Adipocyte (in vitro differentiated cells): ENCODE measurements around the gene MGP.

Experiments
- DNase-seq: peaks from one replicate; pipeline ENCODE4 v3.0.0-alpha.2; 2015; ENCODE audit warnings: low read depth
- H3K27me3 ChIP-seq: replicated peaks from 2 replicates; pipeline ENCODE4 v1.7.0; 2013; ENCODE audit warnings: mild to moderate bottlenecking, low read length, moderate library complexity; ENCODE audit not compliant: control insufficient read depth, insufficient read depth
- H3K36me3 ChIP-seq: 2 replicates; pipeline ENCODE4 v1.7.0; 2013; ENCODE audit warnings: low read length, mild to moderate bottlenecking, moderate library complexity; ENCODE audit not compliant: control insufficient read depth, insufficient read depth, severe bottlenecking
- H3K4me1 ChIP-seq: 2 replicates; pipeline ENCODE4 v1.7.0; 2013; ENCODE audit warnings: mild to moderate bottlenecking, low read length, moderate library complexity; ENCODE audit not compliant: control insufficient read depth, insufficient read depth
- H3K4me3 ChIP-seq: 2 replicates; pipeline ENCODE4 v1.7.0; 2013; ENCODE audit warnings: mild to moderate bottlenecking, low read length, moderate library complexity
- H3K9ac ChIP-seq: 2 replicates; pipeline ENCODE4 v1.7.0; 2013; ENCODE audit warnings: mild to moderate bottlenecking, low read length, moderate library complexity
- H3K9me3 ChIP-seq: 2 replicates; pipeline ENCODE4 v1.7.0; 2013; ENCODE audit warnings: mild to moderate bottlenecking, low read length, moderate library complexity; ENCODE audit not compliant: control insufficient read depth

Gene MGP

DNA sequence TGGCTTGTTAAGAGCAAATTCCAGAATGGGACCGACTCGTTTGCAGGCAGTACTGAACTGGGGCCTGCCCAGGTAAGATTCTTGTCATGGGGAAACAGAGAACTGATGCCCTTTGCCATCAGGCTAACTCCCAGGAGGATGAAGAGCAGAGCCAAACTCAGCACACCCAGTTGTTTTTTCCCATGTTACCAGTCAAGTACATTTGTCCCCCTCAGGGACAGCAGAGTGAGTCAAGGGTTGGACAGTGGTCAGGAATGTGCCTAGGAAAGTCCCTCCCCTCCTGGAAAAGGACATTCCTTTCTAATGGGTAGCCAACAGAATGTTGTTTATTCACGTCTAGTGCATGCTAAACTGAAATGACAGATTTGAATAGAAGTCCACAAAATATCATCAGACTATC, 43.9 kb downstream of the MGP start:
- no peaks in the 10 kb centered on the region for H3K36me3 ChIP-seq
- no peaks in the 10 kb centered on the region for H3K27me3 ChIP-seq
- H3K9ac ChIP-seq = peak overlapping the region; percentile 59
- H3K9me3 ChIP-seq = peaks cover 4% of the 10 kb centered on the region
- DNase-seq = peak; percentile 76
- peaks cover 76% of the 10 kb centered on the region for H3K4me1 ChIP-seq
- H3K4me3 ChIP-seq = peak overlapping the region; percentile 43

DNA sequence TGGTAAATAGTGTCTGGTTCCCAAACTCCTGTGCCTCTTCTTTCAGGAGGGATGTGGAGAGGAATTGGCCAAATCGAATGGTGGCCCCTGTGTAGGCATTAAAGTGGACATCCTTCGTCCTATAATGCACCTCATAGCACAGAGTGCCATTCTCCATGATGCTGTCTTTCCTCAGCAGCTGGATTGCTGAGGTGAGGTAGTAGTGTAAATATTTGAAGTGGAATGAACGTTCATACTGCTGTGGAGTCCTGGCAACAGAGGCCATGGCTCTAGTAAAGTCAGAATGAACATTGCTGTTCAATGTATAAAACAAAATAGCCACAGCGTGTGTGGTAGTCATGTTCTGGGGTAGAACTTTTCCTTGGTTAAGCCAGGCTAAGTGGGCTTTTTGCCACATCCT, 45.0 kb downstream of the MGP start:
- Histone ChIP-seq H3K36me3 (no peaks in the 10 kb centered on the region), H3K27me3 (no peaks in the 10 kb centered on the region), H3K4me3 (no peak overlapping the region), H3K4me1 (peaks cover 74% of the 10 kb centered on the region), H3K9ac (no peak overlapping the region), H3K9me3 (peaks cover 4% of the 10 kb centered on the region)
- no peak for DNase-seq

DNA sequence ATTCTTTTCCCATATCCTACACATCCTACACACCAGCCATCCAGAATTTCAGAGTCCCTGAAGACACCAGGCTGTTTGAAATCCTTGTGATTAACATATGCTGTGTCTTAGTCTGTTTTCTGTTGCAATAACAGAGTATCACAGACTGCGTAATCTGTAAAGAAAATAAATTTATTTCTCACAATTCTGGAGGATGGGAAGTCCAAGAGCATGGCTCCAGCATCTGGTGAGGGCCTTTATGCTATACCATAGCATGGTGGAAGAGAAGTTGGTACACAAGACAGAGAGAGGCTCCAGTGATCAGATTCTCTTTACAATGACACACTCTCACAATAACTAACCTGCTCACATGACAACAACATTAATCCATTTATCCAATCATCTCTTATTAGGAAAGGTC, 46.4 kb downstream of the MGP start:
- H3K9ac ChIP-seq = no peak overlapping the region
- DNase-seq = no peak
- H3K27me3 ChIP-seq = no peaks in the 10 kb centered on the region
- H3K9me3 ChIP-seq = peaks cover 4% of the 10 kb centered on the region
- H3K4me3 ChIP-seq = peak overlapping the region; percentile 11
- peaks cover 76% of the 10 kb centered on the region for H3K4me1 ChIP-seq
- no peaks in the 10 kb centered on the region for H3K36me3 ChIP-seq

DNA sequence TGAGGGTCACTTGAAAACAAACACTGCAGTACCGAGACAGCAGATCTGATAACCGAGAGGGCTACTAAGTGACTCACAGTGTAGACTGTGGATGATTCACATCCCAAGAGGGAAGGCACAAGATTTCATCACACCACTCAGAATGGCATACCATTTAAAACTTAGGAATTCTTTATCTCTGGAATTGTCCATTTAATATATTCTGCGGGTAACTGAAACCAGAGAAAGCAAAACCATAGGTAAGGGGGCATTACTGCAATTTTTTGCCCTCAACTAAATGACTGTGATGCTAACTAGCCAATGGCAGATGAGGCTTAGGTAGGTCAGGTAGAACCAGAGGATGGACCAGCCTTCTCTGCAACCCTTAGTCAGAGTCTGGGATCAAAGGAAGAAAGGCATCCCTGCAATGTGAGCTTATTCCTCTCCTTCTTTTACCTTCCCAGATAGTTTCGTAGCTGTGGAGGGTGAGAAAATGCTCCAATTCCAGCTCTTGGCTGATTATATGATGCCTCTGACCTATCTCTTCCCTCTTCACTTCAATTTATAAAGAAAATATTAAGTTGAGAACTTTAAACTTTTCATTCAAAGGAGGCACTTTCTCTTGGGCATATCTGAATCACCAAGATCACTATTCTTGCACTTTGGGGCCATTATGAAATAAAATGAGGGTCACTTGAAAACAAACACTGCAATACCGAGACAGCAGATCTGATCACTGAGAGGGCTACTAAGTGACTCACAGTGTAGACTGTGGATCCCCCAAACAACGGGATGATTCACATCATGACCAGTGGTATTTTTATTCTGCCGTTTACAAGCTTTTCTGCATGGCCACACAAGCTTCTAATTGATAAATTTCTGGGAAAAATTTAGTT, 49.1 kb downstream of the MGP start:
- Histone ChIP-seq H3K4me3 (peak overlapping the region; percentile 52), H3K36me3 (no peaks in the 10 kb centered on the region), H3K9ac (peak overlapping the region; percentile 54), H3K9me3 (peaks cover 4% of the 10 kb centered on the region), H3K27me3 (no peaks in the 10 kb centered on the region), H3K4me1 (peaks cover 64% of the 10 kb centered on the region)
- peak; percentile 88 for DNase-seq

DNA sequence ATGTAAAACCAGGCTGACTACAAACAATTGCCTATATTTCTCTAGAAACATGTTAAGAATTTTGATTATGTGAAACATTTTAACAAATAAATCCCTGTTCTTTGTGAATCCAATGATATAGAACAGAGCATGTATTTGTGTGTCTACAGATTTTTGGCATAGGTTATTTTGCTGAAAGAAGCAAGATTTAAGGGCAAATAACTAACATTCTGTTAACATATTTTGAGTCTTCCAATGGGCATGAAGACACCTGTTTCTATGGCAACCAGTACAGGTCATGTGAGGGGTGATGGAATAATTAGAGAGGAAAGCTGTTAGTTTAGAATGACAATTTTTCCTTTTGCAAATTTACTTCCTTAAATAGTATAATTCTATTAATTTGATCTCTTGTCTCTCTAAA, 51.1 kb downstream of the MGP start:
- Histone ChIP-seq H3K4me1 (peaks cover 54% of the 10 kb centered on the region), H3K4me3 (no peak overlapping the region), H3K9ac (no peak overlapping the region), H3K27me3 (no peaks in the 10 kb centered on the region), H3K9me3 (peaks cover 4% of the 10 kb centered on the region), H3K36me3 (no peaks in the 10 kb centered on the region)
- DNase-seq = peak; percentile 49

DNA sequence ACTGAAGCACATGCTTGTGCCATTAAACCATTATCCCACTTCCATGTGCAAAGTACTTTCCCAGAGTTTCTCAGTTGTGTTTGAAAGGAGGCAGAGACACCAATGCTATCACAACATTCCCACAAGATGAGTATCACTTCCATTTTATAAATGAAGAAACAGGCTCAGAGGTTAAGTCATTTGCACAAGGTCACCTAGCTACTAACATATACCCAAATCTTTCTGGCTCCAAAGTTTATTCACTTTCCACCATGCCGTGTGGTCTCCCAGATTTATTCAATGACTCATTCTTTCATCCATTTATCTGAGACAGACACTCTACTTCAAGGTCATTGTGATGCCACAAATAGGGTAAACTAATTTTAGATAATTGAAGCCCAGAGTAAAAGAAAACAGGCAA, 51.7 kb downstream of the MGP start:
- H3K27me3 ChIP-seq = no peaks in the 10 kb centered on the region
- H3K4me1 ChIP-seq = peaks cover 50% of the 10 kb centered on the region
- H3K9ac ChIP-seq = no peak overlapping the region
- H3K36me3 ChIP-seq = no peaks in the 10 kb centered on the region
- DNase-seq = no peak
- no peak overlapping the region for H3K4me3 ChIP-seq
- no peaks in the 10 kb centered on the region for H3K9me3 ChIP-seq

DNA sequence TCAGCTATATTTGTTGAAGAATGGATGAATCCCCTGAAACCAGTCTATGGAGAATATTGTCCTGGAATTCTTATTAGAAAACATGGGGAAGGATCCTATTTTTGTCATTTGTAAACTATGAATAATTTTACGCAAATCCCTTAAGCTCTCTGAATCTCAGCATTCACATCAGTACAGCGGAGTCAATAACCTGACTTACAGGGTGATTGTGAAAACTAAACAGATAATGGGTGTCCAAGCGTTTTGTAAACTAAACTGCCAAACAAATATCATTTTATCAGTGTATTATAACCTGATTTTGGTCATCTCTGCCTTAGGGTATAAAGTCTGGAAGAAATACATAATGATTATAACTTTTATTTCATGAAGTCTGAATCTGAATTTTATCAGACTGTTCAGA, 52.3 kb downstream of the MGP start:
- Histone ChIP-seq H3K4me3 (no peak overlapping the region), H3K36me3 (no peaks in the 10 kb centered on the region), H3K9ac (no peak overlapping the region), H3K27me3 (no peaks in the 10 kb centered on the region), H3K9me3 (no peaks in the 10 kb centered on the region), H3K4me1 (peaks cover 44% of the 10 kb centered on the region)
- DNase-seq = no peak
